HAP-1 (cell line): ENCODE measurements around the gene CLTA.
"Not testable (repeated sequence)": the region's sequence is repeated elsewhere in the genome, so short reads cannot be mapped to it uniquely, and the experiment has no call there.

ENCODE experiments used
- DNase-seq, 2 experiments: peaks; one replicate each; pipeline ENCODE4 v3.0.0-alpha.2; 2016 to 2020; ENCODE audit warnings: low spot score in 2 of 2
- H3K27me3 ChIP-seq: fragments of 250-450 bp; sonication (Bioruptor Pico); 2 replicates; pipeline ENCODE4 v1.5.1; 2020; ENCODE audit warnings: low read depth, mild to moderate bottlenecking, moderate library complexity
- H3K36me3 ChIP-seq: fragments of 250-450 bp; sonication (Bioruptor Pico); replicated peaks from 2 replicates; pipeline ENCODE4 v1.5.1; 2020; ENCODE audit warnings: mild to moderate bottlenecking
- H3K4me1 ChIP-seq: fragments of 250-450 bp; sonication (Bioruptor Pico); 2 replicates; pipeline ENCODE4 v1.5.1; 2020; ENCODE audit warnings: mild to moderate bottlenecking
- H3K4me3 ChIP-seq: fragments of 250-450 bp; sonication (Bioruptor Pico); 2 replicates; pipeline ENCODE4 v1.5.1; 2020; ENCODE audit warnings: mild to moderate bottlenecking, moderate library complexity
- H3K9me3 ChIP-seq: fragments of 250-450 bp; sonication (Bioruptor Pico); 2 replicates; pipeline ENCODE4 v1.5.1; 2020; ENCODE audit warnings: mild to moderate bottlenecking, moderate library complexity
- in situ Hi-C: fragments of 300-500 bp; cut with MboI; formaldehyde crosslinking; loops from 3 replicates; pipeline ENCODE4 v1.14.3; 2020; ENCODE audit warnings: low sequenced_read_pairs, inconsistent platforms, mixed read lengths

Gene CLTA

DNA sequence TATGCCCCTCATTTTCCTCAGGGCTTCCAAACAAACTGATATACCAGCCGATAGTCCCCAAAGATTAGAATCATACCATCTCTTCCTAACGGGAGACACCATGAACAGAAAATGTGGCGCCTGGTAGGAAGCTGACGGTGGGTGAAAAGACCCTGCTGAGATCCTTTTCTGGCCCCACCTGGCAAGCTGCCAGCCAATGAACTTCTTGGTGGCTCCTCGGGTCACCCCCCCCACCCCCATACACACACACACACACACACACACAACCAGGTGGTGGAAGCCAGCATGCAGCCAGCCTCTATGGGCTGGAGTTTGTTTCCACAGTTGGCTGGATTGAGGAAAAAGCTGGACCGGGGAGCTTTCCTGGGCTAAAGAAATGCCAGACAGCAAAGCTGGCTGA, 26.3 kb upstream of the CLTA start:
- no peaks in the 10 kb centered on the region for H3K4me1 ChIP-seq
- DNase-seq, result no peak
- no peaks in the 10 kb centered on the region for H3K27me3 ChIP-seq
- in situ Hi-C loops, result no loop called here
- no peak overlapping the region for H3K4me3 ChIP-seq
- no peaks in the 10 kb centered on the region for H3K9me3 ChIP-seq
- no peaks in the 10 kb centered on the region for H3K36me3 ChIP-seq

DNA sequence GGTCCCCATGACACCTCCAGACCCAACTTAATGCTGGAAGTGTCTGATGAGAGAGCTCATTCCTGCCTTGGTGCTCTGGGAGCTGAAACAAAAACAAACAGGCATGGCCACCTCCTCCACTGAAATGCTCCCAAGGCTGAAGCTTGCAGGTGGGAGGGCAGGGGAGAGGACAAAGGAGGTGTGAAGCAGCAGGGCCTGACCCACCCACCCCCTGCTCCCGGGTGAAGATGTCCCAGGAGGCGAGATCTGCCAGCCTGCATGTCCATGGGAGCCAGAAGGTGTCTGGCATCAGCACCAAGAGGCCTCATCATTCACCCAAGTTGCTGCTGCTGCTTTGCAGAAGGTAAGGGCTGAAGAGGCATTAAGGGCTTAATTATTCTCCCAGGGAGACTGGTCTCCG, 25.7 kb upstream of the CLTA start:
- Histone ChIP-seq H3K4me3 (no peak overlapping the region), H3K27me3 (no peaks in the 10 kb centered on the region), H3K36me3 (no peaks in the 10 kb centered on the region), H3K9me3 (no peaks in the 10 kb centered on the region), H3K4me1 (no peaks in the 10 kb centered on the region)
- DNase-seq, result peak in 1 of 2 experiments; percentile 12
- in situ Hi-C loops, result loop anchor here (5.0 kb wide), 1 partner anchor 63 kb away; no protein-coding TSS in a partner anchor

DNA sequence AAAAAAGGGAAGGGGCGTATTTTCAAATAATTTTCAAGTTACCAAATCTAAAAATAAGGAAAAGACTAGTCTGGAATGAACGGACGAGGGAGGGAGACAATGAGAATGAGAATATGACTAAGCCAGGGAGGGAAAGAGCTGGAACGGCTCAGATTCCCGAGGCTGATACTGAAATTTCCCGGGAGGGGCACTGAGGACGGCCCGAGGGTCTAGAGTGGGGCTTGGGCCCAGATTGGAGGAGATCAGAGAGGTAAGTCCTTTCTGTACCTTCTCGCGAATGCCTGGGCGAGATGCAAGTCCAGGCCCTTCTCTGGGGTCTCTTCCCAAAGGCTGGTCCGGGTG, 24.9 kb upstream of the CLTA start:
- no peak overlapping the region for H3K4me3 ChIP-seq
- in situ Hi-C loops, result loop anchor here (5.0 kb wide), 1 partner anchor 63 kb away; no protein-coding TSS in a partner anchor
- no peaks in the 10 kb centered on the region for H3K4me1 ChIP-seq
- H3K36me3 ChIP-seq, result no peaks in the 10 kb centered on the region
- no peaks in the 10 kb centered on the region for H3K27me3 ChIP-seq
- DNase-seq, result no peak
- no peaks in the 10 kb centered on the region for H3K9me3 ChIP-seq

DNA sequence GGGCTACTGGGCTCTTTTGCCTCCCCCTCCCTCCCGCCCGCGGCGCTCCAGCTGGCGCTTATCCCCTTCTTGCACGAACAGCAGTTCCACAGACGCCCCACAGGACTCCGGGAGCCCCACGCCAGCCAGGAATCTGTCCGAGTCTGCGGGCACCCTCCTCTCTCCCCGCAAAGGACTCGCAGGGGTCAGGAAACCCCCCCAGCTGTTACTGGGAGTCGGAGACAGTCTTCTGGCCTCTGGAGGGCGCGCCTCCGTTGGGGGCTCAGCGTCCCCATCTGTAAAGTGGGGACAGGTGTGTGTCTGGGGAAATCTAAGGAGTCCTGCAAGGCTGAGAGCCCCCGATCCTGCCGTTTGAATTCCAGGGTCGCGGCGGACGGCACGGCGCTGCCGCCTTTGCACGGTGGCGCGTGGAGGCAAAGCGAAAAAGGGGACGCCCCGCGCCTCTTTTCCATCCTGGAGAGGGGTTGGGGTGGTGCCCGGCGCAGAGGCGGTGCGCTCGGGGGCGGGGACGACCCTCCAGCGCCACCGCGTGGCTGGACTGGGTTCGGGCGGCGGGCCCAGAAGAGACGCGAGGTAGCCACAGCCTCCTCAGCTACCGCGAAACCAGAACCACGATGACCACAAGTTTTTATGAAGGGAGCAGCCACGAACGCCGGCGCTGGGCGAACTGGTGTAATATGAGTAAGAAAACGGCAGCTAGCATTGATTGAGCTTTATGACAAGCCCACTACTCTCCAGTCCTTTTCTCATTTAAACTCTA, 24.4 kb upstream of the CLTA start:
- DNase-seq, result peak; percentile 80 to 89
- Histone ChIP-seq H3K36me3 (no peaks in the 10 kb centered on the region), H3K9me3 (no peaks in the 10 kb centered on the region), H3K4me3 (peak overlapping the region; percentile 34), H3K4me1 (no peaks in the 10 kb centered on the region), H3K27me3 (no peaks in the 10 kb centered on the region)
- in situ Hi-C loops, result loop anchor here (5.0 kb wide), 1 partner anchor 64 kb away; no protein-coding TSS in a partner anchor

DNA sequence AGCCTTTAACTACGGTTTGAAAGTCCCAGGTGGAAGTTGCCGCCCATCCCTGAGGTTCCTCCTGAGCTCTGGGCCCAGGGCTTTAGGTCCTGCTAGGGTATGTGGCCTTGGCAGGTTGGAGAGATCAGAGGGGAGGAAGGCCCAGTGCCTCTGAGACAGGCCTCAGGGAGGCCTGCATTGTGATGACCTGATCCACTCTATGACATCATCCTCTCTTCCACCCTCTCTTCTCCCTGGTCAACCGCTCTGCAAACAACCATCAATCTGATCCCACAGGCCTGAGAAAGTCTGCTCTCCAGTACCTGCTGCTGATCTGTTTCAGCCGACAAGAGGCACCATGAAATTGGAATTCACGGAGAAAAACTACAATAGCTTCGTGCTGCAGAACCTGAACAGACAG, 21.6 kb upstream of the CLTA start, which contains the start of gene CCIN:
Gene CCIN (plus strand): TSS at position 223 of the 400 bp plus-strand sequence. CDS start 115 bp downstream, at position 338.
- H3K9me3 ChIP-seq, result no peaks in the 10 kb centered on the region
- H3K36me3 ChIP-seq, result no peaks in the 10 kb centered on the region
- in situ Hi-C loops, result loop anchor here (5.0 kb wide), 1 partner anchor 67 kb away; no protein-coding TSS in a partner anchor
- H3K27me3 ChIP-seq, result no peaks in the 10 kb centered on the region
- no peak within 1 kb of the TSS for H3K4me3 ChIP-seq
- H3K4me1 ChIP-seq, result no peaks in the 10 kb centered on the region
- no peak for DNase-seq

DNA sequence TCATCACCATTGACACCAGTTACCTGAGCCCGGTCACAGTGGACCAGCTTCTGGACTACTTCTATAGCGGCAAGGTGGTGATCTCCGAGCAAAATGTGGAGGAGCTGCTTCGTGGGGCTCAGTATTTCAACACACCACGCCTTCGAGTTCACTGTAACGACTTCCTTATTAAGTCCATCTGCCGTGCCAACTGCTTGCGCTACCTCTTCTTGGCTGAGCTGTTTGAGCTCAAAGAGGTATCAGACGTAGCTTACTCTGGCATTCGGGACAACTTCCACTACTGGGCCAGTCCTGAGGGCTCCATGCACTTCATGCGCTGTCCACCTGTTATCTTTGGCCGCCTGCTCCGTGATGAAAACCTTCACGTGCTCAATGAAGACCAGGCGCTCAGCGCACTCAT, 21.0 kb upstream of the CLTA start:
- no peak for DNase-seq
- Histone ChIP-seq H3K36me3 (no peaks in the 10 kb centered on the region), H3K27me3 (no peaks in the 10 kb centered on the region), H3K9me3 (no peaks in the 10 kb centered on the region), H3K4me3 (no peak overlapping the region), H3K4me1 (no peaks in the 10 kb centered on the region)
- in situ Hi-C loops, result loop anchor here (5.0 kb wide), 1 partner anchor 67 kb away; no protein-coding TSS in a partner anchor

DNA sequence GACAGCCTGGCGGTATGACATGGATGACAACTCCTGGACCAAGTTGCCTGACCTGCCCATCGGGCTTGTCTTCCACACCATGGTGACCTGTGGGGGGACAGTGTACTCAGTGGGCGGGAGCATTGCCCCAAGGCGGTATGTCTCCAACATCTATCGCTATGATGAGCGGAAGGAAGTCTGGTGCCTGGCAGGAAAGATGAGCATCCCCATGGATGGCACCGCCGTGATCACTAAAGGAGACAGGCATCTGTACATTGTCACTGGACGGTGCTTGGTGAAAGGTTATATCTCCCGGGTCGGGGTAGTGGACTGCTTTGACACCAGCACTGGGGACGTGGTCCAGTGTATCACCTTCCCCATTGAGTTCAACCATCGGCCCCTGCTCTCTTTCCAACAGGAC, 20.2 kb upstream of the CLTA start:
- no peak overlapping the region for H3K4me3 ChIP-seq
- H3K9me3 ChIP-seq, result no peaks in the 10 kb centered on the region
- no peaks in the 10 kb centered on the region for H3K36me3 ChIP-seq
- DNase-seq, result no peak
- H3K27me3 ChIP-seq, result no peaks in the 10 kb centered on the region
- in situ Hi-C loops, result no loop called here
- H3K4me1 ChIP-seq, result no peaks in the 10 kb centered on the region

DNA sequence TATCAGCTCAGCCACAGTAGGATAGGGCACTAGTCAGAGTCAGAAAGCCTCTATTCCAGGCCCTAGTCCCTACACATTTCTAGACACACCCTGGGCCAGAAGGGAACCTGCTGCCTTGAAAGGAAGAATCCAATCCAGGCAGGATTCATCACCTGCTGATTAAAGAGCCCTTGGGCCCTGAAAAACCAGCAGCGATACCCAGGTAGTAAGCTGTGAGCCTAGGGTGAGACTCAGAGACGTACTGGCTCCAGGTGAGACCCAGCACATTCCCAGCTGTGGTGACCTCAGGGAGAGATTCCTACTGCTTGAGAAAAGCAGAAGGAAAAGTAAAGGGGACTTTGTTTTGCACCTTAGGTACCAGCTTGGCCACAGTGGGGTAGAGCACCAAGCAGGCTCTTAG, 16.9 kb upstream of the CLTA start:
- H3K27me3 ChIP-seq, result no peaks in the 10 kb centered on the region
- no peaks in the 10 kb centered on the region for H3K36me3 ChIP-seq
- in situ Hi-C loops, result no loop called here
- H3K9me3 ChIP-seq, result no peaks in the 10 kb centered on the region
- no peak for DNase-seq
- H3K4me1 ChIP-seq, result no peaks in the 10 kb centered on the region
- no peak overlapping the region for H3K4me3 ChIP-seq

DNA sequence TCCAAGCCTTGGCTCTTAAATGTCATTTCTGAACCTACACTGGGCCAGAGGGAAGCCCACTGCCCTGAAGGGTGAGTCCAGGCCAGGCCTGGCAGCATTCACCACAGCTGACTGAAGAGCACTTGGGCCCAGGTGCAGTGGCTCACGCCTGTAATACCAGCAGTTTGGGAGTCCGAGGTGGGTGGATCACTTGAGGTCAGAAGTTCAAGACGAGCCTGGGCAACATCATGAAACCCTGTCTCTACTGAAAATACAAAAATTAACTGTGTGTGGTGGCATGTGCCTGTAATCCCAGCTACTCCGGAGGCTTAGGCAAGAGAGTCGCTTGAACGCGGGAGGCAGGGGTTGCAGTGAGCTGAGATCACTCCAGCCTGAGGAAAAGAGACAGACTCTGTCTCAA, 16.4 kb upstream of the CLTA start:
- H3K27me3 ChIP-seq, result no peaks in the 10 kb centered on the region
- no peaks in the 10 kb centered on the region for H3K4me1 ChIP-seq
- no peaks in the 10 kb centered on the region for H3K36me3 ChIP-seq
- in situ Hi-C loops, result no loop called here
- H3K4me3 ChIP-seq, result no peak overlapping the region
- DNase-seq, result no peak
- H3K9me3 ChIP-seq, result no peaks in the 10 kb centered on the region

DNA sequence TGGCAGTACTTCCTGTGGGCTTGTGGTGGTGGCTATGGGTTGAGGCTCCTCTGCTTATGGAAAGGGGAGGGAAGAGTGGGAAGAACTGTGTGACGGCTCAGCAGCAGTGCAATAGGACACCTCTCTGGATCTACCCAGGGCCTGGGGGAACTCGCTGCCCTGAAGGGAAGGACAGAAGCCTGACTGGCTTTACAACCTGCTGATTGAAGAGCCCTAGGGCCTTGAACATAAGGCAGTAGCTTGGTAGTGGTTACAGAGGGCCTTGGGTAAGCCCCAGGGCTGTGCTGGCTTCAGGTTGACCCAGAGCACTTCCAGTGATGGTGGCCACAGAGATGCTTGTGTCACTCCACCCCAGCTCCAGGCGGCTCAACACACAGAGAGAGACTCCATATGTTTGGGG, 16.0 kb upstream of the CLTA start:
- H3K36me3 ChIP-seq, result no peaks in the 10 kb centered on the region
- no peaks in the 10 kb centered on the region for H3K4me1 ChIP-seq
- no peak overlapping the region for H3K4me3 ChIP-seq
- in situ Hi-C loops, result no loop called here
- H3K9me3 ChIP-seq, result no peaks in the 10 kb centered on the region
- H3K27me3 ChIP-seq, result no peaks in the 10 kb centered on the region
- DNase-seq, result no peak

DNA sequence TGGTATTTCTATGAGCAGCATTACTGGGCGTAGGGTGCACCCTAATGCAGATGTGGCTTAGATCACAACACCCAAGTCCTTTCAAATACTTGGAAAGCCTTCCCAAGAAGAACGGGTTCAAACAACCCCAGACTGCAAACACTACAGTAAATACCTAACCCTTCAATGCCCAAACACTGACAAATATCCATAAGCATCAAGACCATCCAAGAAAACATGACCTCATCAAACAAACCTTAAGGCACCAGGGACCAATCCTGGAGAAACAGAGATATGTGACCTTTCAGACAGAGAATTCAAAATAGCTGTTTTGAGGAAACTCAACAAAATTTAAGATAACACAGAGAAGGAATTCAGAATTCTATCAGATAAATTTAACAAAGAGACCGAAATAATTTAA, 15.5 kb upstream of the CLTA start:
- DNase-seq, in situ Hi-C loops, H3K4me1 ChIP-seq: not testable (repeated sequence)

DNA sequence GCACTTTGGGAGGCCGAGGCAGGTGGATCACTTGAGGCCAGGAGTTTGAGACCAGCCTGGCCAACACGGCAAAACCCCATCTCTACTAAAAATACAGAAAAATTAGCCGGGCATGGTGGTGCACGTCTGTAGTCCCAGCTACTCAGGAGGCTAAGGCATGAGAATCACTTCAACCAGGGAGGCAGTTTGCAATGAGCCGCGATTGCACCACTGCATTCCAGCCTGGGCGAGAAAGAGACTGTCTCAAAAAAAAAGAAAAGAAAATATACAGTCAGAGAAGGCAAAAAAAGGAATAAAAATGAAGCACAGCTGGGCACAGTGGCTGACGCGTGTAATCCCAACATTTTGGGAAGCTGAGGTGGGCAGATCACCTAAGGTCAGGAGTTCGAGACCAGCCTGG, 14.2 kb upstream of the CLTA start:
- DNase-seq, H3K4me1 ChIP-seq, H3K4me3 ChIP-seq, H3K27me3 ChIP-seq, in situ Hi-C loops, H3K36me3 ChIP-seq, H3K9me3 ChIP-seq: not testable (repeated sequence)

More for the DNA sequence above, 15.5 kb upstream of the CLTA start:
- H3K4me3 ChIP-seq, H3K36me3 ChIP-seq, H3K9me3 ChIP-seq, H3K27me3 ChIP-seq: not testable (repeated sequence)

DNA sequence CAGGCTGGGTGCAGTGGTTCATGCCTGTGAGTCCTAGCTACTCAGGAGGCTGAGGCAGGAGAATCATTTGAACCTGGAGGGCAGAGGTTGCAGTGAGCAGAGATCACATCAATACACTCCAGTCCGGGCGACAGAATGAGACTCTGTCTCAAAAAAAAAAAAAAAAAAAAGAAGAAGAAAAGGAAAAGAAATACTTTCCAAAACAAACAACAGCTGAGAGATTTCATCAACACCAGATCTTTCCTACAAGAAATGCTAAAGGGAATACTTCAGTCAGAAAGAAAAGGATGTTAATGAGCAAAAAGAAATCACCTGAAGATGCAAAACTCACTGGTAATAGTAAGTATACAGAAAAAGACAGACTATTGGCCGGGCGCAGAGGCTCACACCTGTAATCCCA, 13.2 kb upstream of the CLTA start:
- Histone ChIP-seq H3K36me3 (no peaks in the 10 kb centered on the region), H3K27me3 (no peaks in the 10 kb centered on the region), H3K4me1 (no peaks in the 10 kb centered on the region), H3K4me3 (no peak overlapping the region), H3K9me3 (0 out of 2 replicates have a peak, but pooled peaks cover 6% of the 10 kb centered on the region)
- in situ Hi-C loops, result no loop called here
- DNase-seq, result no peak

DNA sequence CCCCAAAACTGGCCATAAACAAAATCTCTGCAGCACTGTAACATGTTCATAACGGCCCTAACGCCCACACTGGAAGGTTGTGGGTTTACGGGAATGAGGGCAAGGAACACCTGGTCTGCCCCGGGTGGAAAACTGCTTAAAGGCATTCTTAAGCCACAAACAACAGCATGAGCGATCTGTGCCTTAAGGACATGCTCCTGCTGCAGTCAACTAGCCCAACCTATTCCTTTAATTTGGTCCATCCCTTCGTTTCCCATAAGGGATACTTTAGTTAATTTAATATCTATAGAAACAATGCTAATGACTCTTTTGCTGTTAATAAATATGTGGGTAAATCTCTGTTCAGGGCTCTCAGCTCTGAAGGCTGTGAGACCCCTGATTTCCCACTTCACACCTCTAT, 10.5 kb upstream of the CLTA start:
- H3K4me1 ChIP-seq, H3K36me3 ChIP-seq, DNase-seq, H3K4me3 ChIP-seq, H3K9me3 ChIP-seq, in situ Hi-C loops, H3K27me3 ChIP-seq: not testable (repeated sequence)
